NCI-H774 (cell line): Measurements from ENCODE around the gene FAM163B.

Source experiments
- DNase-seq: peaks from one replicate; lab custom pipeline; 2025; lab: John Stamatoyannopoulos, UW

FAM163B gene

GRCh38 chr9:133545494-133546286, 63.5 kb downstream of the FAM163B start:
- no peak for DNase-seq

- no peak for DNase-seq
Measured at GRCh38 chr9:133543772-133544467, 65.3 kb downstream of the FAM163B start.

GRCh38 chr9:133542002-133542401, 67.2 kb downstream of the FAM163B start:
- DNase-seq: no peak

DNA sequence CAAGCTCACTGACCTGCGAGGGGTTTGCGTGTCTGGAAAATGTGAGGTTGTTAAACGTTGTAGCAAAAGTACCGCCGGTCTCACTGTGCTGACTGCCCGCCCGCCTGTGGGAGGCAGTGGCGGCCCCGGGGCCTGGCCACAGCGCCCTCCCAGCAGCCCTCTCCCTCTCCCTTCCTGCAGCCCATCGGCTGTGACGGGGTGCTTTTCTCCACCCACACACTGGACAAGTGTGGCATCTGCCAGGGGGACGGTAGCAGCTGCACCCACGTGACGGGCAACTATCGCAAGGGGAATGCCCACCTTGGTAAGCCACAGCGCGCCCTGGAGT, 68.5 kb downstream of the FAM163B start:
- DNase-seq: no peak

GRCh38 chr9:133539991-133540697, 69.0 kb downstream of the FAM163B start:
- no peak for DNase-seq

DNA sequence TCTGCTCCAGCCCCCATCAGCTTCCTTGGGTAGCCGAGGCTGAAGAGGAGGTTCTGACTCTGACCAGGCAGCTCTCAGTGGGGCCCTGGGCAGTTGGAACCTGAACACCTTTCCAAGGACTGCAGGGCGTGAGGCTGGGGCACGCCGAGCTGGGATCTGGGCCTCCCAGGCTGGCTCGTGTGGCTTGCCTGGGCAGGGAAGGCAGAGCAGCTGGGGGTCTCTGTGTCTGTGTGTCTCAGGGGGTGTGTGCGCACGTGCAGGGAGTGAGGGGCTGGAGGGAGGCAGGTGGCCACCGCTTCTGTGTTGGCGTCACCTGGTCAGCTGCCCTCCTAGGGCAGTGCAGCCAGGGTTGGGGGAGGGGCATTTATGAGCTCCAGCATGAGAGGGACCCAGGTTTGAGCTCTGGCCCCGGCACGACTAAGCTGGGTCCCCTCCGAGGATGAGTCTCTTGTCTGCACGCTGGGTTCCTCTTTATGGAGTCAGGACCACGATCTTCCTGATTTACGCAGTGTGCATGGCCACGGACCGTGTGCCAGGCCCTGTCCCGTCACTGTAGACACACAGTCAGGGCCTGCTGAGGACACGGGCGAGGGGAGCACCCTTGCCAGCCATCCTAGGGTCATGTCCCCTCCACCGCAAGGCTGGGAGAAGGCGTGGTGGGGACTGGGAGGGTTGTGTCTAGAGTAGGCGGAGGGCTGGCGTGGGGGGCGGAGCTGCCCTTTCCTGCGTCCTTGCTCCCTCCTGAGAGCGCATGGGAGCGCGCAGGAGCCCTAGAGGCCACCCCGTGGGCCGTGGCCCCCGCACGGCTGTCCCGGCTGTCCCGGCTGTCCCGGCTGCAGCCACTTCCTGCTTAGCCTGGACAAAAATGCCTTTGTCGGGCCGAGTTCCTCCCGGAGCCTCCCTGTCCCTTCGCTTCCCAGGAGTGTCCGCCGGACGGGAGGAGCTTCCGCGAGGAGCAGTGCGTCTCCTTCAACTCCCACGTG, 70.0 kb downstream of the FAM163B start:
- no peak for DNase-seq

- no peak for DNase-seq
Measured at GRCh38 chr9:133538176-133538575, 71.0 kb downstream of the FAM163B start.

GRCh38 chr9:133537257-133537656, 71.9 kb downstream of the FAM163B start:
- DNase-seq: no peak

DNA sequence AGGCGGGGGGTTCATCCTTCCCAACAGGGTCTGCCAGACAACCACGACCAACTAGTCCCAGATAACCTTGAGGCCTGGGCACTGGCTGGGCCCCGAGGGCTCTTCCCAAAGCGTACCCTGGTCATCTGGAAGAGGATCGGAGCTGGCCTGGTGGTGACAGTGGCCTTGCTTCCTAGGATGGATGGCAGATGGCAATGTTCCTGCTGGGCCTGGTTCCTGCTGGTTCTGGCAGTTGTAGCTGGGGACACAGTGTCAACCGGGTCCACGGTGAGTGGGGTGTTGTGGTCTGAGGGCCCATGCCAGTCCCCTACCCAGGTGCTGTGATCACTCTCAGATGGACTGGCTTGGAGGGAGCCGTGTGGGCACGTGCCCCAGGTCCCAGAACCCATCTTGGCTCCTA, 72.7 kb downstream of the FAM163B start:
- DNase-seq: no peak

- DNase-seq: no peak
Measured at GRCh38 chr9:133536080-133536479, 73.1 kb downstream of the FAM163B start.

GRCh38 chr9:133535306-133535877, 73.8 kb downstream of the FAM163B start:
- DNase-seq: no peak

DNA sequence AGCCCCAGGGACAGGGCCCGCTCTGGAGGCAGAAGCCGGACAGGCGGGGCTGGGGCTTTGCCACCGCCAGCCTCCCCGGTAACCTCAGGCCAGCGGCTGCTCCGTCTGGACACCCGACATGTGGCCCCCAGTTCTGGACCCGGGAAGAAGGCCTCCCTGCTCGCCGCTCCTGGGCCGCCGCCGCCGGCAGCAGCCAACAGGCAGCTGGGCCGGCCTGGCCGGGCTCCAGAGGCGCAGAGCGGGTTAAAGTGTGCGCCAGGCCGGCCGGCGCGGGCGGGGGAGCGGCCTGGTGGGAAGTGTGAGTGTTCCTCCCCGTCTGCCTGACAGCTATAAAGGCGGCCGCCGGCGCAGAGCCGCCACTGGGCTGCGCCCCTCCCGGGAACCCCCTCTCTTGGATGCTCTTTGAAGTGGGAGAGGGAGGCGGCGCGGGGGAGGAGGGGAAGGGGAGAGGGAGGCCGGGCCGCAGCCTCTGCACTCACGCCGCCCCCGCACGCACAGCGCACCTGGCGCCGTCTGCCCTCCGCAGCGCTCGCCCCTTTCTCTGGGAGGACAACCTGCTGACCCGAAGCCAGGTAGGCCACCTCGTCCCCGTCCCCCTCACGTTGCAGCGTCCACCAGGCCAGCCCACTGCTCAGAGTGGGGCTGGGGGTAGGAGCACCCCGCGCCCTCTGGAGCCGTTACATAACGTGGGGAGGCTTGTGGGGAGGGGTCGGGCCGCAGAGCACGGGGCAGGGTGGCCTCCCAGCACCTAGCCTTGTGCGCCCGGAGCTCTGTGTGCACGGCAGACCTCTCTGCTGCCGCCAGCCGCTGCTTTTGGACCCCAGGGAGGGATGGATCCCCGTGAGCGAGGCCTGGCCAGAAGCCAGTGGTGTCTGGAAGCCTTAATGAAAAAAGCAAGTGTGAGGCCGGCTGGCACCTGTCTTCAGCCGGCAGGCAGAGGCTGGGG, 74.6 kb downstream of the FAM163B start, which contains the start of gene ADAMTSL2:
Gene ADAMTSL2, plus strand, starts transcription at position 359 of the 946 bp plus-strand sequence. CDS start 2,009 bp downstream, outside the sequence.
- DNase-seq: peak; percentile 59

DNA sequence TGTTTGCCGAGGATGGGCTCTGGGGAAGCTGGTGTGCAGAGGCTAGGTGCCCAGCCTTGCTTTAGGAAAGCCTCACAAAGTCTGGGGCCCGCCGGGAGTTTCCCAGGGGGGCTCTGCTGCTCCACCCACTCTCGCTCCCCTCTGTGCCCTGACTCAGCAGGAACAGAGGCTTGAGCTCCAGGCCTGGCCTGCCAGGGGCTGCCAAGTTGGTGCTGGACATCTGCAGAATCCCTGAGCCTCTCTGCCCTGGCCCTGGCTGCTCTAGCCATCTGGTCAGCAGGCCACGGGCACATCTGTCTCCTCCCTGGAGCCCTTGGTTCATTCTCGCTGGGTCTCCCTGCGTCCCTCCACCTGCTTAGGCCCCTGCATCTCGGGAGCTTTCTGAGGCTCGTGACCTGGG, 75.3 kb downstream of the FAM163B start:
- DNase-seq: no peak

DNA sequence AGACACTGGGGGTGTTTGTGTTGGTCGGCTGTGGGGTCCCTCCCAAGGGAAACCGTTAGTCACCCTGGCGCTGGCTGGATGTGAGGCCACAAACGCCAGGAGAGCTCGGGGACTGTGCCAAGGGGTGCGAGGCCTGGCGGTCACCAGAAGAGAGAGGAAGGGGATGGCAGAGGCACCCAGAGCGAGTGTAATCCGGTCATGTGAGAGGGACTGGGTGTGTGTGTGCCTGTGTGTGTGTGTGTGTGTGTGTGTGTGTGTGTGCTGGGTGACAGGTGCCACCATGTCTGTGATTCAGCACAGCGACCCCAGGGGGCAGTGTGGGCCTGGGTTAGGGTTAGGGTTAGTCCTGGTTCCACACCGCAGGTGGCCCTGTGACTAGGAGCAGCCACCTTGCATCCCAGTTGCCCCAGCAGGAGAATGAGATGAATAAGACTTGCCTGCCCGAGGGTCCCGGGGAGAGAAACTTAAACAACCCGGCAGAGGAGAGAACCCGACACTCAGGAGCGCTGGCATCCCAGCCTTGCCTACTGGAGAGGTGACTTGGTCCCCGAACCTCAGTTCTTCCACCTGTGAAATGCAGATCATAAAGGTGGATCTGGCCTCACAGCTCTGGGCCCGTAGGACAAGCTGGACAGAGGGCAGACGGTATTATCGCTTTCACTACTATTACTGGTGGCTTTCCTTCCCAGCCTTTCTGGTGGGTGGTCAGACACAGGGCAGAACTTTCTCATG, 76.1 kb downstream of the FAM163B start:
- peak; percentile 77 for DNase-seq

DNA sequence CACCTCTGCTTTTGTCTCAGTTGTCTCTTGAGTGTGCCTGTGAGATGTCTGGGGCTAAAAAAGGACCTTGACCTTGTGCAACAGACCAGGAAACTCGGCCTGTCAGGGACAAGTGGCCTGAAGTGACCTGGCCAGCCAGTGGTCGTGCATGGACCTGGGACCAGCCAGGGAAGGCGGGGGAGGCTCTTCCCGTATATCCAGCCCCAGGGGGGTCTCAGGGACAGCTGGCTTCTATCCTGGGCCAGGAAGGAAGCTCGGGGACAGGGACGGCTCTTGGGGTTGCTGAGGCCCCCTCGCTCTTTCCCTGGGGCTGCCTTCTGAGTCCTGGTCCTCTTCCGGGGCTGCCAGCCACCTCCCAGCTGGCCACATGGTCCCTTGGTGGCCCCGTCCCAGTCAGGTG, 77.9 kb downstream of the FAM163B start:
- DNase-seq: no peak

DNA sequence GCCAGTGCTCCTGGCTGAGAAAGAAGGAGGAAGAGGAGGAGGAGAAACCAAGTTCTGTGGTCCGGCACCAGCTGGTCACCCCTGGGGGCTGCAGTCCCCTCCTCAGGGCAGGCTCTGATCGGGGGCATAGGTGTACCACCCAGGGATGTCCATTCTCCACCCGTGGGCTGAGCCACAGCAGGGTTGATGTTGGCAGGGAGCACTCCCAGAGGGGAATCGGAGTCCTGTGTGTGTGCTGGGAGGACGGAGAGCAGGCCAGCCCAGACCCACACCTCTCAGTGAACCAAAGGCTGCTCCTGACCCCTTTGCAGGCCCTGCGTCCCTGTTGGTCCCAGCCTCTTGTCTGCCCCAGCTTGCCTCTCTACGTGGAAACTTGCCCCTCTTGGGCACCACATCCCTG, 79.3 kb downstream of the FAM163B start:
- no peak for DNase-seq

- no peak for DNase-seq
Measured at GRCh38 chr9:133529457-133529856, 79.7 kb downstream of the FAM163B start.

DNA sequence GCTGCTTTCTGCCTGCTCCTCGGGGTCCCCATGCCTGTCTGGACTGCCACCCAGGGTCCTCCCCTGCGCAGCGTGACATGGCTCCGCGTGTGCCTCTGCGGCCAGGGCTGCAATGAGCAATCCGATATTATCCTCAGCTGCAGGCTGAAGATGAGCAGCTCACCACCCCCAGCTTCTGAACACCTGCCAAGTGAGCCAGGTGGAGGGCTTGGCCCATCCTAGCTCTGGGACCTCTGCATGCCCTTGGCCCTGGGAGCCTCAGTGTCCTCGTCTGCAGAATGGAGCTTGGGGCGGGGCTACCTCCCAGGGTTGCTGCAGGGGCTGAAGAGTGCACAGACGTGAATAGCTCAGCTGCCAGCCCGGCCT, 80.3 kb downstream of the FAM163B start:
- no peak for DNase-seq
